ENCODE results near the gene THEMIS.
"Not testable (repeated sequence)": the region's sequence is repeated elsewhere in the genome, so short reads cannot be mapped to it uniquely, and the experiment has no call there.

Gene THEMIS

DNA sequence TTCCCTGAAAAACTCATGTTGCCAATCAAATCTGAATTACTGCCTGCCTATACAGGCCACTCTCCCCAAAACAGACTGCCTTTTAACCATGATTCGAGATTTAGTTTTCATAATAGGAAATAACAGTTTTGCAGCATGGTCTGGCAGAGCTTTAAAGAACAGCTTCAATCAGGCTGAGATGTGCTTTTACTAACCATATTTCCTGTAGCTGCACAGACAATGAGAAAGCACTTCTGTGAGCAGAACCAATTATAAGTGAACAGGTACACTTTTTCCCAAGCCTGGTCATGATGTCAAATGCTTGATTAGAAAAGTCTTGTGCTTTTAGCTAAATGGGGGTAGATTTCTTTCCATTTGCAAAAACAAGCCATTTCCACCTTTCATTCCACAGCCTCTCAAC, 108.2 kb downstream of the THEMIS start:
- TF ChIP-seq, protein P1, sequence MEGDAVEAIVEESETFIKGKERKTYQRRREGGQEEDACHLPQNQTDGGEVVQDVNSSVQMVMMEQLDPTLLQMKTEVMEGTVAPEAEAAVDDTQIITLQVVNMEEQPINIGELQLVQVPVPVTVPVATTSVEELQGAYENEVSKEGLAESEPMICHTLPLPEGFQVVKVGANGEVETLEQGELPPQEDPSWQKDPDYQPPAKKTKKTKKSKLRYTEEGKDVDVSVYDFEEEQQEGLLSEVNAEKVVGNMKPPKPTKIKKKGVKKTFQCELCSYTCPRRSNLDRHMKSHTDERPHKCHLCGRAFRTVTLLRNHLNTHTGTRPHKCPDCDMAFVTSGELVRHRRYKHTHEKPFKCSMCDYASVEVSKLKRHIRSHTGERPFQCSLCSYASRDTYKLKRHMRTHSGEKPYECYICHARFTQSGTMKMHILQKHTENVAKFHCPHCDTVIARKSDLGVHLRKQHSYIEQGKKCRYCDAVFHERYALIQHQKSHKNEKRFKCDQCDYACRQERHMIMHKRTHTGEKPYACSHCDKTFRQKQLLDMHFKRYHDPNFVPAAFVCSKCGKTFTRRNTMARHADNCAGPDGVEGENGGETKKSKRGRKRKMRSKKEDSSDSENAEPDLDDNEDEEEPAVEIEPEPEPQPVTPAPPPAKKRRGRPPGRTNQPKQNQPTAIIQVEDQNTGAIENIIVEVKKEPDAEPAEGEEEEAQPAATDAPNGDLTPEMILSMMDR (conservative IDR thresholded peaks at IDR 0.05; ENCODE audit: low read depth, low read length), result no peak
- no peak for DNase-seq (ENCODE audit: low read depth)
- H3K4me3 ChIP-seq (ENCODE audit: low read length), result no peak overlapping the region

DNA sequence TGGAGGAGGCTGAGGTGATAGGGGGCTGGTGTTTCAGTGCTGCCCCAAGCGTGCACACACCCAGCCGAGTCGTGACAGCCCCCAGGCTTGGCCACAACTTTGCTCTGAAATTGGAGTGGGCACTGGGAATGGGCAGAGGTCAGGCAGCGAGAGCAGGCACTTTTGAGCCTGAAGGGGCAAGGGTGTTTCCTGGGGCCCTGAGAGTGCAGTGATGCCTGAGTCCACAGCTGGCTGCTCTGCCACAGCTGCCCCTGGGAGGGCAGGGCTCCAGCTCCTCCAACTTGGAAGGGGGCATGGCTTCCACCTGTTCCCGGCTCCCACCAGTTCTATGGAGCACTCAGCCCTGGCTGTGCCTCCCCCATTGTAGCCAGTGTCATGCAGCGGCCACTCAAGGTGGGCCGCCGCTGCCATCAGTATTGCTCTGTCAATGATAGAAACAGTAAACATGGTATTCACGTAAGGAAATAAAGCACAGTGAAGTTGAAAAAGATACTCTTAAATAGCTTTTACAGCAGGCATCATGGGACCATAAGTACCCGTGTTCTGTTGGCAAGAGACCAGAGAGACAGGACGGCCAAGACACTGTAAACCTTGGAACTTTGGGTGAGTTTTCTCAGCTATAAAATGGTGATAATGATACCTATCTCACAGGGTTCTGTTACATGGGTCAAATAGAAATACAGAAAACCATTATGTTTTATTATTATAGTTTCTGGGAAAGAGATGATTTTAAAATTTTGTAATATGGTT, 108.9 kb downstream of the THEMIS start:
- H3K4me3 ChIP-seq (ENCODE audit: low read length), result no peak overlapping the region
- DNase-seq (ENCODE audit: low read depth), result no peak
- TF ChIP-seq, protein P1 (conservative IDR thresholded peaks at IDR 0.05; ENCODE audit: low read depth, low read length), result no peak

DNA sequence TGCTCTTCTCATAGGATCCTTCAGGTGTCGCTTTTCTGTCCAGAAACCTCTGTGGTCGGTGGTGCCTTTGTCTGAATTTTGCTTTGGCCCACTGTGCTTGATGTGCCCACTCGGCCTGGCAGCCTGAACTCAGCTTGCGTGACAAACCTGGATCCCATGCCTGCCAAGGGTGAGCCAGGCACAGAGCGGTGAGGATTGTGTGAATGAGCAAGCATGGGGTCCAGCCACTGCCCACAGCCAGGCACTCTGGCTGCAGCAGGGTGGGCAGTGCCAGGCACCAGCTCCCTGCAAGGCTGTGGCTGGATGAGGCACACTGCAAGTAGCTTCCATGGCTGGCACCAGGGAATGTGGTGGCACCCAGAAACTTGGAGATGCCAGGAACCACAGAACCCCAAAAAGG, 110.3 kb downstream of the THEMIS start:
- TF ChIP-seq, protein P1 (conservative IDR thresholded peaks at IDR 0.05; ENCODE audit: low read depth, low read length), result no peak
- no peak overlapping the region for H3K4me3 ChIP-seq (ENCODE audit: low read length)
- DNase-seq (ENCODE audit: low read depth), result no peak

DNA sequence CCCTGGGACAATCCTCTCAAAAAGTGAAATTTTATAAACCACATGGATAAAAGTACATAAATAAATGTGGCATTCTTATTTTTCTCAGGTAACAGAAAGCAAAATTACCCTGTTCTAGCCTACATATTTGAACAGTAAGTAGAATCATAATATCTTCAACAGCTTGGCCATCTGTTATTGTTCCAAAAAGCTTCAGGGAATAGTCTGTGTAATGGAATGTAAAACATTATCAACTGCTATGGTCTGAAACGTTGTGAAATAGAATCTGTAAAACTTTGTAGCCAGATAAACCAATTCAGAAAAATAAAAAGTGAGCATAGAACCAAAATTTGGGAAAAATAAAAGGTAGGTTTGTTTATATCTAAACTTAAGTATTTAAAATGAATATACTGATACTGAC, 114.7 kb downstream of the THEMIS start:
- no peak for DNase-seq (ENCODE audit: low read depth)
- H3K4me3 ChIP-seq (ENCODE audit: low read length), result no peak overlapping the region
- TF ChIP-seq, protein P1 (conservative IDR thresholded peaks at IDR 0.05; ENCODE audit: low read depth, low read length), result no peak

DNA sequence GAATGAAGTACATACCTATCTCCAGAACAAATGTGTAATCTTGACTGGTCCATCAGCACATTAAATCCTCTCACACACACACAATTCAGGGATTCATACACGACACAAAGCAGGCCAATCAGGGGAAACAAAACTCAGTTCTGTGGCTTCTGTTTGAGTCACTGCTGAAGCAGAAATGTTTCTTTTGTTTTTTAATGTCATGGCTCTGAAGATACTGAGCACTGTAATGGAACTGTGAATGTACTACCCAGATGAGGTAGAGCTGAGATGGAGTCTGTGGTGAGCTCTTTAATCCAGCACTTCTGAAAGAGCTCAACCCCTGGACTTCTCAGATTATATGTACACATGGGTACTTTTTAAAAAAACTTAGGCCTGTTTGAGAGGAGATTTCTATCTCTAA, 116.4 kb downstream of the THEMIS start:
- H3K4me3 ChIP-seq (ENCODE audit: low read length), result no peak overlapping the region
- TF ChIP-seq, protein P1 (conservative IDR thresholded peaks at IDR 0.05; ENCODE audit: low read depth, low read length), result no peak
- DNase-seq (ENCODE audit: low read depth), result no peak

DNA sequence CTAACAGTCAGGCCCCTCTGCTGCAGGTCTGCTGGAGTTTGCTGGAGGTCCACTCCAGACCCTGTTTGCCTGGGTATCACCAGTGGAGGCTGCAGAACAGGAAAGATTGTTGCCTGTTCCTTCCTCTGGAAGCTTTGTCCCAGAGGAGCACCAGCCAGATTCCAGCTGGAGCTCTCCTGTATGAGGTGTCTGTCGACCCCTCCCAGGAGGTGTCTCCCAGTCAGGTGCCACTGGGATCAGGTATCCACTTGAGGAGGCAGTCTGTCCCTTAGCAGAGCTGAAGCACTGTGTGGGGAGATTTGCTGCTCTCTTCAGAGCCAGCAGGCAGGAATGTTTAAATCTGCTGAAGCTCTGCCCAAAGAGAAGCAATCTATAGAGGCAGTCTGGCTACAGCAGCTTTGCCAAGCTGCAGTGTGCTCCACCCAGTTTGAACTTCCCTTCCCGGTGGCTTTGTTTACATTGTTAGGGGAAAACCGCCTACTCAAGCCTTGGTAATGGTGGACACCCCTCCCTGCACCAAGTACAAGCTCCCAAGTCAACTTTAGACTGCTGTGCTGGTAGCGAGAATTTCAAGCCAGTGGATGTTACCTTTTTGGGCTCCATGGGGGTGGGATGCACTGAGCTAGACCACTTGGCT, 119.1 kb downstream of the THEMIS start:
- DNase-seq (ENCODE audit: low read depth); H3K4me3 ChIP-seq (ENCODE audit: low read length): not testable (repeated sequence)

DNA sequence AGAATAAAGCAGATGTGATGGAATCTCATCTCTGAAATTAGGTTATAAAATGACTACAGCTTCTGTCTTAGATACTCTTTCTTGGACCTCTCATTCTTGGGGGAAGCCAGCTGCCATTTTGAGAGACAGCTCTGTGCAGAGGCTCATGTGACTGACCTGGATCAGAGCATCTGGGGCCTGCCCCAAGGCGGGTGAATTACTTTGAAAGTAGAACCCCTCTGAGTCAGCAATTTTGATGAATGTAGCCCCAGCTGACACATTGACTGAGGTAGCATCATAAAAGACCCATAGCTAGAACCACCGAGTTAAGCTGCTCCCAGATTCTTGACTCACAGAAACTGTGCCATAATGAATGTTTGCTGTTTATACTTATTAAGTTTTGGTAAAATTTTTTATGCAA, 124.5 kb downstream of the THEMIS start:
- no peak overlapping the region for H3K4me3 ChIP-seq (ENCODE audit: low read length)
- no peak for DNase-seq (ENCODE audit: low read depth)
- TF ChIP-seq, protein P1 (conservative IDR thresholded peaks at IDR 0.05; ENCODE audit: low read depth, low read length), result no peak

Measured in retinal pigment epithelial cell (primary cell).